ENCODE data around the gene SLC37A1. TPM values are rescaled to one million over a fixed set of nuclear protein-coding genes. Genes with fewer than 3 reads are reported as not detected.
A peak's percentile ranks its signal among the peaks of the same experiment; 100 is the strongest.

The SLC37A1 gene
- total and polyA plus RNA-seq, 10 donors: 6.9 to 31.4 (median 23.2) TPM

DNA sequence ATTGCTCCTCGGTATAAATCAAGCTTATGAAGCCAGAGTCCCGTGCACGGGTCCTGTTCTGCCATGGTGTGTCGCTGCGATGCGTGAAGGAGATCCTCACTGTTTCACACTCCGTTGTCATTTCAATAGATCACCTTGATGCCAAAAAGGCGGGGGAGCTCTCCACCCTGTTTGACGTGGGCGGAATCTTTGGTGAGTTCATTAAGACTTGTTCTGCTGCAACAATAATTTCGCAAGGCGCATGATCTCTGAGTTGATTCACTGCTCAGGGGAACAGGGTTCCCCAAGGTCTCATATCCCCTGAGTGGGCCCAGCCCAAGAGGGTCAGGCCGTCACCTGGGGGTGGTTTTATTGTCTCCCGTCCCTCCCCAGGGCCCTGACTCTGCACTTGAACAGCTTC is 50.0 kb downstream of the SLC37A1 start:
- TF ChIP-seq POLR2AphosphoS5 (IDR thresholded peaks at IDR 0.05) (no peak), POLR2A (IDR thresholded peaks at IDR 0.05) (no peak)
- TF ChIP-seq, protein P1, sequence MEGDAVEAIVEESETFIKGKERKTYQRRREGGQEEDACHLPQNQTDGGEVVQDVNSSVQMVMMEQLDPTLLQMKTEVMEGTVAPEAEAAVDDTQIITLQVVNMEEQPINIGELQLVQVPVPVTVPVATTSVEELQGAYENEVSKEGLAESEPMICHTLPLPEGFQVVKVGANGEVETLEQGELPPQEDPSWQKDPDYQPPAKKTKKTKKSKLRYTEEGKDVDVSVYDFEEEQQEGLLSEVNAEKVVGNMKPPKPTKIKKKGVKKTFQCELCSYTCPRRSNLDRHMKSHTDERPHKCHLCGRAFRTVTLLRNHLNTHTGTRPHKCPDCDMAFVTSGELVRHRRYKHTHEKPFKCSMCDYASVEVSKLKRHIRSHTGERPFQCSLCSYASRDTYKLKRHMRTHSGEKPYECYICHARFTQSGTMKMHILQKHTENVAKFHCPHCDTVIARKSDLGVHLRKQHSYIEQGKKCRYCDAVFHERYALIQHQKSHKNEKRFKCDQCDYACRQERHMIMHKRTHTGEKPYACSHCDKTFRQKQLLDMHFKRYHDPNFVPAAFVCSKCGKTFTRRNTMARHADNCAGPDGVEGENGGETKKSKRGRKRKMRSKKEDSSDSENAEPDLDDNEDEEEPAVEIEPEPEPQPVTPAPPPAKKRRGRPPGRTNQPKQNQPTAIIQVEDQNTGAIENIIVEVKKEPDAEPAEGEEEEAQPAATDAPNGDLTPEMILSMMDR (IDR thresholded peaks at IDR 0.05 in 8 of 11, conservative IDR thresholded peaks at IDR 0.05 in 3 of 11): no peak
- H3K9me3 ChIP-seq: no peaks in the 10 kb centered on the region
- H3K27me3 ChIP-seq (replicated peaks in 1 of 7): no peaks in the 10 kb centered on the region
- peak; percentile 57 for DNase-seq
- peaks cover 0 to 100% (median 80%) of the 10 kb centered on the region in 6 donors for H3K36me3 ChIP-seq
- no peak overlapping the region for H3K27ac ChIP-seq
- 84 to 95% (median 86%) methylated on average over 14 of the region's 14 CpGs for WGBS, 5 donors
- H3K4me1 ChIP-seq: peaks cover 0 to 12% (median 0%) of the 10 kb centered on the region in 6 donors
- no peak overlapping the region for H3K4me3 ChIP-seq
- intact Hi-C loops (cut with DNase I; ENCODE audit: low total_unique reads): no loop called here

DNA sequence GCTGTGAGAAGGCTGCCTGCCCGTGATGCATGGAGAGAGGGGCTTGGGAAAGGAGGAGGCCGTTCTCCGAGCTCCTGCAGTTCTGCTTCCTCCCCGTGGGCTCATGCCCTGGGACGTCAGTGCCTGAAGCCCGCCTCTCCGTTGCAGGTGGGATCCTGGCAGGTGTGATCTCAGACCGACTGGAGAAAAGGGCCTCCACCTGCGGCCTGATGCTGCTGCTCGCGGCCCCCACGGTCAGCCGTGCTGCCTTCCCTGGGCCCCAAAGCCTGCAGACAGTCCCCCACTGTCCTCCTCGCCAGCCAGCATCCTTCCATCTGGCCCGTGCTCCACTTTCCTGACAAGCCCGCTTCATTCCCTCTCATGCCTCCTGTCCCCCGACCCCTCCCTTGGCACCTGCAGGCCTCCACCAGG is 50.9 kb downstream of the SLC37A1 start:
- Histone ChIP-seq H3K27me3 (replicated peaks in 1 of 7) (no peaks in the 10 kb centered on the region), H3K4me3 (no peak overlapping the region), H3K4me1 (peaks cover 0 to 12% (median 0%) of the 10 kb centered on the region in 6 donors), H3K9me3 (no peaks in the 10 kb centered on the region), H3K36me3 (peaks cover 0 to 100% (median 82%) of the 10 kb centered on the region in 6 donors), H3K27ac (no peak overlapping the region)
- peak in 1 of 3 donors; percentile 23 for TF ChIP-seq POLR2AphosphoS5 (IDR thresholded peaks at IDR 0.05)
- TF ChIP-seq POLR2A (IDR thresholded peaks at IDR 0.05): no peak
- TF ChIP-seq, protein P1 (IDR thresholded peaks at IDR 0.05 in 8 of 11, conservative IDR thresholded peaks at IDR 0.05 in 3 of 11): no peak
- intact Hi-C loops (cut with DNase I; ENCODE audit: low total_unique reads): no loop called here
- DNase-seq: peak; percentile 74
- WGBS, 5 donors: 87 to 95% (median 93%) methylated on average over 17 of the region's 17 CpGs

GRCh38 chr21:42565206-42565810 is 51.7 kb downstream of the SLC37A1 start:
- Histone ChIP-seq H3K27me3 (replicated peaks in 1 of 7) (no peaks in the 10 kb centered on the region), H3K4me1 (peaks cover 0 to 12% (median 0%) of the 10 kb centered on the region in 6 donors), H3K27ac (no peak overlapping the region), H3K9me3 (no peaks in the 10 kb centered on the region), H3K36me3 (peaks cover 0 to 98% (median 82%) of the 10 kb centered on the region in 6 donors), H3K4me3 (no peak overlapping the region)
- no peak for TF ChIP-seq POLR2A (IDR thresholded peaks at IDR 0.05)
- TF ChIP-seq, protein P1 (IDR thresholded peaks at IDR 0.05 in 8 of 11, conservative IDR thresholded peaks at IDR 0.05 in 3 of 11): no peak
- no peak for TF ChIP-seq POLR2AphosphoS5 (IDR thresholded peaks at IDR 0.05)
- WGBS, 5 donors: 89 to 94% (median 91%) methylated on average over 13 to 16 of the region's 16 CpGs
- DNase-seq: peak; percentile 60
- intact Hi-C loops (cut with DNase I; ENCODE audit: low total_unique reads): no loop called here

- no peak overlapping the region for H3K27ac ChIP-seq
- TF ChIP-seq POLR2AphosphoS5 (IDR thresholded peaks at IDR 0.05) (no peak), POLR2A (IDR thresholded peaks at IDR 0.05) (no peak)
- DNase-seq: peak; percentile 64
- no peak overlapping the region for H3K4me3 ChIP-seq
- intact Hi-C loops (cut with DNase I; ENCODE audit: low total_unique reads): no loop called here
- no peaks in the 10 kb centered on the region for H3K9me3 ChIP-seq
- peaks cover 0 to 12% (median 0%) of the 10 kb centered on the region in 6 donors for H3K4me1 ChIP-seq
- H3K27me3 ChIP-seq (replicated peaks in 1 of 7): no peaks in the 10 kb centered on the region
- 78 to 97% (median 88%) methylated on average over 8 to 13 of the region's 13 CpGs for WGBS, 5 donors
- peaks cover 0 to 98% (median 86%) of the 10 kb centered on the region in 6 donors for H3K36me3 ChIP-seq
Measured at GRCh38 chr21:42565886-42566523, 52.4 kb downstream of the SLC37A1 start.

Data from spleen (tissue), 11 donors.